Anterior cingulate cortex (tissue), 58 donors: ENCODE results near the gene ZNF10.

Experiments used
- DNase-seq, 58 donors: peaks; one replicate each; lab custom pipeline; 2025; lab: John Stamatoyannopoulos, UW

ZNF10 gene

GRCh38 chr12:133190176-133190575 lies 59.7 kb downstream of the ZNF10 start:
- DNase-seq = no peak

- DNase-seq = no peak
Measured at GRCh38 chr12:133192847-133193246, 62.4 kb downstream of the ZNF10 start.

GRCh38 chr12:133201888-133202287 lies 71.5 kb downstream of the ZNF10 start:
- DNase-seq = no peak

- DNase-seq = no peak
Measured at GRCh38 chr12:133202493-133203343, 72.3 kb downstream of the ZNF10 start.

GRCh38 chr12:133203344-133204263 lies 73.2 kb downstream of the ZNF10 start:
- DNase-seq = no peak

- DNase-seq = no peak
Measured at GRCh38 chr12:133204264-133204603, 73.8 kb downstream of the ZNF10 start.

DNA sequence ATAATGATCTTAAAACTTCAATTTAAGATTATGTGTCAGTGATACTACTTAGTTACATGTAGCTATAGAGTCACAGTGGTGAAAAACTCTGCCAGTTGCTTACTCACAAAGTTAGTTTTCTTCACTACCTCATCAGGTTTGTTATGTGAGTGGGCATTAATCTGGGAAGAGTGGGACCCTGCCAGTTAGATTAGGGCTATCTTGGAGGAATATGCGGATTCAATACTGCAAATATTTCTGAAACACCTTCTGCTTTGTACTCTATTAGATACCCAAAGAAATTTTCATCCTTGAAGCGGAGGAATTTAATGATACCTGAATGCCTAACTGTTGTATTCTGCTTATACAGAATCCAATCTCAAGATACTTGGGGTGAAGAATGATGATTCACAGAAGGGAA lies 76.0 kb downstream of the ZNF10 start:
- no peak for DNase-seq
